ENCODE measurements around the gene SPTBN4. TPM values are rescaled to one million over a fixed set of nuclear protein-coding genes. Genes with fewer than 3 reads are reported as not detected.

The SPTBN4 gene
- polyA plus RNA-seq, 6 donors from 2014 or later, result not detected

Other genes starting within 250 kb of the SPTBN4 start
- gene TTC9B, start 248.6 kb upstream of the SPTBN4 start, polyA plus RNA-seq (ENCODE audit: low read depth in 6 of 6), result not detected
- not detected for gene CCNP, start 240.3 kb upstream of the SPTBN4 start, polyA plus RNA-seq (ENCODE audit: low read depth in 6 of 6)
- 10 to 100 TPM; 24.2 to 34.3 (median 30.8) TPM for gene AKT2, start 181.7 kb upstream of the SPTBN4 start, polyA plus RNA-seq (ENCODE audit: low read depth in 6 of 6)
- 10 to 100 TPM in 1 of 6 donors, 1 to 10 TPM in 5; 6.2 to 14.0 (median 8.5) TPM for gene C19orf47, start 118.6 kb upstream of the SPTBN4 start, polyA plus RNA-seq (ENCODE audit: low read depth in 6 of 6)
- 10 to 100 TPM; 28.2 to 46.5 (median 37.2) TPM for gene PLD3, start 118.3 kb upstream of the SPTBN4 start, polyA plus RNA-seq (ENCODE audit: low read depth in 6 of 6)
- not detected for gene HIPK4, start 76.8 kb upstream of the SPTBN4 start, polyA plus RNA-seq (ENCODE audit: low read depth in 6 of 6)
- under 1 TPM in 4 of 6 donors, not detected in 2; 0.05 to 0.38 (median 0.23) TPM for gene PRX, start 53.6 kb upstream of the SPTBN4 start, polyA plus RNA-seq (ENCODE audit: low read depth in 6 of 6)
- gene SERTAD1, start 41.0 kb upstream of the SPTBN4 start, polyA plus RNA-seq (ENCODE audit: low read depth in 6 of 6), result 10 to 100 TPM in 4 of 6 donors, 1 to 10 TPM in 2; 8.7 to 23.0 (median 13.0) TPM
- 10 to 100 TPM in 5 of 6 donors, 1 to 10 TPM in 1; 9.8 to 17.6 (median 13.3) TPM for gene SERTAD3, start 22.7 kb upstream of the SPTBN4 start, polyA plus RNA-seq (ENCODE audit: low read depth in 6 of 6)
- gene BLVRB, start 1.3 kb upstream of the SPTBN4 start, polyA plus RNA-seq (ENCODE audit: low read depth in 6 of 6), result 10 to 100 TPM in 5 of 6 donors, 1 to 10 TPM in 1; 5.3 to 35.3 (median 24.5) TPM
- gene SHKBP1, start 109.9 kb downstream of the SPTBN4 start, polyA plus RNA-seq (ENCODE audit: low read depth in 6 of 6), result 100 to 1,000 TPM; 125 to 196 (median 152) TPM
- 10 to 100 TPM in 5 of 6 donors, 1 to 10 TPM in 1; 9.6 to 18.1 (median 14.5) TPM for gene LTBP4, start 134.4 kb downstream of the SPTBN4 start, polyA plus RNA-seq (ENCODE audit: low read depth in 6 of 6)
- 1 to 10 TPM in 3 of 6 donors, under 1 TPM in 2, not detected in 1; 0.27 to 2.6 (median 1.5) TPM for gene NUMBL, start 223.7 kb downstream of the SPTBN4 start, polyA plus RNA-seq (ENCODE audit: low read depth in 6 of 6)
- 10 to 100 TPM; 13.8 to 26.5 (median 22.2) TPM for gene COQ8B, start 249.9 kb downstream of the SPTBN4 start, polyA plus RNA-seq (ENCODE audit: low read depth in 6 of 6)

Measured in naive B cell (primary cell).